SH-SY5Y (cell line): ENCODE data around the gene ABCG2.

ENCODE experiments used
- GATA2 ChIP-seq: IDR thresholded peaks from 2 replicates; pipeline ENCODE4 v1.6.1; 2011; ENCODE audit warnings: mild to moderate bottlenecking, low read depth, low read length
- GATA3 ChIP-seq: IDR thresholded peaks from 2 replicates; pipeline ENCODE4 v1.6.1; 2011; ENCODE audit warnings: low read depth, mild to moderate bottlenecking, low read length, moderate library complexity

- TF ChIP-seq GATA3 (no peak), GATA2 (no peak)
These were observed 96.1 kb downstream of the ABCG2 start for GRCh38 chr4:88062311-88062710.
